HEK293 (cell line): Measurements from ENCODE around the gene NDUFV1.
A peak's percentile ranks its signal among the peaks of the same experiment; 100 is the strongest.

Experiments used
- CTCF ChIA-PET: fragments of 350-600 bp; formaldehyde crosslinking; extraction: SDS; loops from one replicate; lab custom pipeline; 2021; ENCODE audit warnings: antibody characterized with exemption; lab: Yijun Ruan, JAX
- POLR2A ChIA-PET: fragments of 300-600 bp; formaldehyde crosslinking; extraction: SDS; loops from one replicate; lab custom pipeline; 2020; ENCODE audit warnings: antibody characterized with exemption, inconsistent platforms; lab: Yijun Ruan, JAX
- H3K27ac ChIP-seq: fragments of 200-500 bp; sonication (Bioruptor generic); 2 replicates; pipeline ENCODE4 v1.5.1; 2014; ENCODE audit warnings: low read depth, low read length, control low read depth, inconsistent platforms; ENCODE audit errors: extremely low read depth
- H3K36me3 ChIP-seq, 2 experiments: fragments of 200-500 bp in 1 of 2; sonication (Bioruptor generic) in 1 of 2; 1 replicate in 1 of 2; 2 replicates in 1 of 2; pipeline ENCODE4 v1.5.1; 2014 to 2017; ENCODE audit warnings: inconsistent platforms in 2 of 2, low read length in 2 of 2; ENCODE audit not compliant: control insufficient read depth in 2 of 2, insufficient read depth in 1 of 2
- H3K4me1 ChIP-seq: fragments of 200-500 bp; sonication (Bioruptor generic); 2 replicates; pipeline ENCODE4 v1.5.1; 2014; ENCODE audit warnings: mild to moderate bottlenecking, low read length, inconsistent platforms; ENCODE audit not compliant: control insufficient read depth, insufficient read depth
- H3K4me3 ChIP-seq: 2 replicates; pipeline ENCODE4 v1.5.1; 2011; ENCODE audit warnings: low read depth, mild to moderate bottlenecking, control low read depth, low read length, moderate library complexity
- H3K9me3 ChIP-seq: fragments of 200-500 bp; sonication (Bioruptor generic); 2 replicates; pipeline ENCODE4 v1.5.1; 2014; ENCODE audit warnings: low read depth, low read length, inconsistent platforms; ENCODE audit not compliant: control insufficient read depth, insufficient read depth
- ATF2 ChIP-seq: fragments of 450-650 bp; formaldehyde crosslinking; IDR thresholded peaks from 2 replicates; pipeline ENCODE4 v1.5.1; 2016; ENCODE audit warnings: missing biosample characterization, missing genetic modification characterization, low read depth
- BCL11B ChIP-seq: fragments of 450-650 bp; formaldehyde crosslinking; IDR thresholded peaks from 2 replicates; pipeline ENCODE4 v1.5.1; 2016; ENCODE audit warnings: low read depth, missing biosample characterization, missing genetic modification characterization
- GLIS1 ChIP-seq: fragments of 450-650 bp; formaldehyde crosslinking; IDR thresholded peaks from 2 replicates; pipeline ENCODE4 v1.5.1; 2016; ENCODE audit warnings: missing biosample characterization, missing genetic modification characterization
- ZBTB21 ChIP-seq: fragments of 450-650 bp; formaldehyde crosslinking; IDR thresholded peaks from 2 replicates; pipeline ENCODE4 v1.5.1; 2017; ENCODE audit warnings: missing biosample characterization, missing genetic modification characterization
- ZFHX2 ChIP-seq: fragments of 450-650 bp; formaldehyde crosslinking; conservative IDR thresholded peaks from 2 replicates; pipeline ENCODE4 v1.5.1; 2016; ENCODE audit warnings: missing biosample characterization, missing genetic modification characterization
- ZNF138 ChIP-seq: fragments of 450-650 bp; formaldehyde crosslinking; IDR thresholded peaks from 2 replicates; pipeline ENCODE4 v1.5.1; 2016; ENCODE audit warnings: missing biosample characterization, missing genetic modification characterization, borderline replicate concordance
- ZNF248 ChIP-seq: fragments of 450-650 bp; formaldehyde crosslinking; IDR thresholded peaks from 2 replicates; pipeline ENCODE4 v1.5.1; 2017; ENCODE audit warnings: missing biosample characterization, missing genetic modification characterization
- ZNF266 ChIP-seq: fragments of 450-650 bp; formaldehyde crosslinking; IDR thresholded peaks from 2 replicates; pipeline ENCODE4 v1.5.1; 2016; ENCODE audit warnings: missing biosample characterization, missing genetic modification characterization, low read depth
- ZNF350 ChIP-seq: fragments of 450-650 bp; formaldehyde crosslinking; IDR thresholded peaks from 2 replicates; pipeline ENCODE4 v1.5.0; 2017; ENCODE audit warnings: missing biosample characterization, mild to moderate bottlenecking, missing genetic modification characterization
- ZNF398 ChIP-seq: fragments of 450-650 bp; formaldehyde crosslinking; IDR thresholded peaks from 2 replicates; pipeline ENCODE4 v1.5.1; 2017; ENCODE audit warnings: missing biosample characterization, missing genetic modification characterization
- ZNF558 ChIP-seq: fragments of 450-650 bp; formaldehyde crosslinking; IDR thresholded peaks from 2 replicates; pipeline ENCODE4 v1.5.1; 2016; ENCODE audit warnings: missing biosample characterization, missing genetic modification characterization
- ZNF560 ChIP-seq: fragments of 450-650 bp; formaldehyde crosslinking; IDR thresholded peaks from 2 replicates; pipeline ENCODE4 v1.5.1; 2017; ENCODE audit warnings: missing biosample characterization, missing genetic modification characterization, borderline replicate concordance
- ZNF621 ChIP-seq: fragments of 450-650 bp; formaldehyde crosslinking; IDR thresholded peaks from 2 replicates; pipeline ENCODE4 v1.5.1; 2017; ENCODE audit warnings: missing biosample characterization, missing genetic modification characterization
- ZNF645 ChIP-seq: fragments of 450-650 bp; formaldehyde crosslinking; IDR thresholded peaks from 2 replicates; pipeline ENCODE4; 2016; ENCODE audit warnings: missing biosample characterization, missing genetic modification characterization
- ZNF776 ChIP-seq: fragments of 450-650 bp; formaldehyde crosslinking; IDR thresholded peaks from 2 replicates; pipeline ENCODE4 v1.5.0; 2017; ENCODE audit warnings: missing biosample characterization, missing genetic modification characterization, borderline replicate concordance

The NDUFV1 gene

GRCh38 chr11:67644472-67645418, 38.0 kb downstream of the NDUFV1 start (continued):
- TF ChIP-seq ZNF645 (no peak), ZNF350 (tag by site-specific recombination) (no peak), ZFHX2 (tag by site-specific recombination) (peak; percentile 82)
- TF ChIP-seq, all 188 proteins: peak for 3

GRCh38 chr11:67645521-67646461, 39.1 kb downstream of the NDUFV1 start:
- POLR2A ChIA-PET, result no interaction called here
- no peak overlapping the region for H3K4me3 ChIP-seq
- no peak for TF ChIP-seq ZNF266 (tag by site-specific recombination)
- no peak for TF ChIP-seq ZNF558 (tag by site-specific recombination)
- TF ChIP-seq ZNF398 (tag by site-specific recombination), result no peak
- TF ChIP-seq ZNF621, result no peak
- TF ChIP-seq GLIS1 (tag by site-specific recombination), result no peak
- TF ChIP-seq ZNF248, result no peak
- TF ChIP-seq BCL11B (tag by site-specific recombination), result no peak
- TF ChIP-seq ZBTB21 (tag by site-specific recombination), result no peak
- no peak for TF ChIP-seq ZNF138
- no peak for TF ChIP-seq ATF2
- TF ChIP-seq ZNF776 (tag by site-specific recombination), result no peak
- no peak for TF ChIP-seq ZNF560 (tag by site-specific recombination)
- TF ChIP-seq, all 188 proteins: peak for 0
- Histone ChIP-seq H3K36me3 (no peaks in the 10 kb centered on the region), H3K27ac (no peak overlapping the region), H3K4me1 (no peaks in the 10 kb centered on the region), H3K9me3 (no peaks in the 10 kb centered on the region)
- CTCF ChIA-PET, result interaction anchor here (0.7 to 1.2 kb wide), 4 partner anchors 10 to 16 kb away, joined by 3 to 4 read pairs (median 3); partner anchors contain the start of gene NUDT8
